K562 (cell line): Measurements from ENCODE around the gene ZNF8. TPM values are rescaled to one million over a fixed set of nuclear protein-coding genes. Genes with fewer than 3 reads are reported as not detected.
A peak's percentile ranks its signal among the peaks of the same experiment; 100 is the strongest.

Experiments
- ATAC-seq: fragments of 200-7000 bp; cut with Tn5 transposase; 3 replicates; pipeline ENCODE4 v1.9.1; 2020; ENCODE audit warnings: moderate library complexity
- BruUV-seq: library from RNA; stranded (reverse); fragments of 400-500 nt; replicated peaks from 2 replicates; lab custom pipeline; 2021; lab: Mats Ljungman, UMichigan
- CTCF ChIA-PET: fragments of 300-600 bp; formaldehyde crosslinking; extraction: SDS; loops from one replicate; lab custom pipeline; 2021; ENCODE audit warnings: low intra/inter-chr PET ratio; lab: Yijun Ruan, JAX
- POLR2A ChIA-PET: fragments of 300-600, 350-650 bp; sonication (Branson Sonifier 250); formaldehyde crosslinking; extraction: SDS; loops from one replicate; lab custom pipeline; 2021; ENCODE audit warnings: antibody characterized with exemption, inconsistent platforms; lab: Yijun Ruan, JAX
- DNase-seq, 4 experiments: peaks; one replicate each; pipeline versions ENCODE4 v3.0.0 to v3.0.0-alpha.2; 2011 to 2018; ENCODE audit warnings: low spot score in 3 of 4, mixed read lengths in 3 of 4; ENCODE audit errors: extremely low read depth in 1 of 4
- FAIRE-seq: peaks from 2 replicates; lab custom pipeline; 2011; peaks lifted over from hg19 to GRCh38; lab: Jason Lieb, UNC
- H2AFZ ChIP-seq: 2 replicates; pipeline ENCODE4 v1.6.0; 2011; ENCODE audit warnings: low read depth, low read length, control low read depth, inconsistent platforms
- H3K27ac ChIP-seq: fragments of 200-600 bp; 3 replicates; pipeline ENCODE4 v1.8.0; 2011; ENCODE audit warnings: low read depth, mild to moderate bottlenecking, control low read depth, inconsistent platforms, low read length, moderate library complexity, mixed read lengths; ENCODE audit errors: extremely low read depth
- H3K27me3 ChIP-seq, 2 experiments: fragments of 300-600 bp in 1 of 2; 2 replicates in 1 of 2; 3 replicates in 1 of 2; pipeline versions ENCODE4 v1.6.0 to v1.8.0; 2011; ENCODE audit warnings: inconsistent platforms in 2 of 2, low read length in 2 of 2, mild to moderate bottlenecking in 1 of 2, mixed read lengths in 1 of 2, moderate library complexity in 1 of 2; ENCODE audit not compliant: control insufficient read depth in 2 of 2, insufficient read depth in 2 of 2
- H3K36me3 ChIP-seq: fragments of 300-600 bp; 3 replicates; pipeline ENCODE4 v1.8.0; 2011; ENCODE audit warnings: mild to moderate bottlenecking, low read length, inconsistent platforms; ENCODE audit not compliant: control insufficient read depth, insufficient read depth
- H3K4me1 ChIP-seq, 2 experiments: fragments of 200-600 bp in 1 of 2; replicated peaks in 1 of 2; 2 replicates in 1 of 2; 3 replicates in 1 of 2; pipeline versions ENCODE4 v1.5.1 to v1.8.0; 2011; ENCODE audit warnings: inconsistent platforms in 2 of 2, low read length in 2 of 2, mild to moderate bottlenecking in 1 of 2, mixed read lengths in 1 of 2, moderate library complexity in 1 of 2; ENCODE audit not compliant: control insufficient read depth in 2 of 2, insufficient read depth in 2 of 2
- H3K4me2 ChIP-seq: 2 replicates; pipeline ENCODE4 v1.6.1; 2011; ENCODE audit warnings: low read length, control low read depth, inconsistent platforms, mixed read lengths; ENCODE audit not compliant: insufficient read depth
- H3K4me3 ChIP-seq: fragments of 200-600 bp; sonication (generic), shearing (Covaris generic); 2 replicates; pipeline ENCODE4 v1.5.1; 2016; ENCODE audit warnings: control low read depth, inconsistent platforms
- H3K79me2 ChIP-seq: fragments of 200-600 bp; 3 replicates; pipeline ENCODE4 v1.8.0; 2011; ENCODE audit warnings: low read length, inconsistent platforms; ENCODE audit not compliant: control insufficient read depth, insufficient read depth
- H3K9ac ChIP-seq, 2 experiments: 2 replicates each; pipeline versions ENCODE4 v1.6.0 to v1.6.1; 2011; ENCODE audit warnings: low read depth in 2 of 2, low read length in 2 of 2, control low read depth in 1 of 2, inconsistent platforms in 1 of 2, mild to moderate bottlenecking in 1 of 2, mixed read lengths in 1 of 2; ENCODE audit not compliant: insufficient read depth in 1 of 2
- H3K9me1 ChIP-seq: one replicate; pipeline ENCODE4 v1.6.0; 2011; ENCODE audit warnings: inconsistent platforms, mild to moderate bottlenecking, low read length, moderate library complexity; ENCODE audit not compliant: control insufficient read depth, insufficient read depth
- H3K9me3 ChIP-seq: replicated peaks from 2 replicates; pipeline ENCODE4 v1.5.1; 2011; ENCODE audit warnings: low read depth, low read length, inconsistent platforms; ENCODE audit not compliant: control insufficient read depth, insufficient read depth
- H4K20me1 ChIP-seq: replicated peaks from 2 replicates; pipeline ENCODE4 v1.6.1; 2011; ENCODE audit warnings: low read length, inconsistent platforms, mixed read lengths; ENCODE audit not compliant: control insufficient read depth, insufficient read depth
- KLF13 ChIP-seq: fragments of 450-650 bp; IDR thresholded peaks from 2 replicates; pipeline ENCODE4 v1.6.1; 2016; ENCODE audit warnings: missing genetic modification characterization, low read depth, mild to moderate bottlenecking, missing compliant biosample characterization, moderate library complexity, borderline replicate concordance
- POLR2G ChIP-seq: fragments of 200-400 bp; formaldehyde crosslinking; IDR thresholded peaks from 2 replicates; pipeline ENCODE4 v1.6.1; 2017; ENCODE audit warnings: low read depth, mild to moderate bottlenecking, antibody characterized with exemption, low read length, moderate library complexity
- RBFOX2 ChIP-seq: fragments of 200-400 bp; formaldehyde crosslinking; IDR thresholded peaks from 2 replicates; pipeline ENCODE4 v1.6.1; 2017; ENCODE audit warnings: low read depth, mild to moderate bottlenecking, low read length, moderate library complexity
- WGBS: fragments of 100-300 bp; shearing (Covaris generic); methylation state at CpG from one replicate; pipeline ENCODE4 v1.1.6; 2016; ENCODE audit warnings: low coverage, mixed read lengths; ENCODE audit not compliant: insufficient coverage; ENCODE audit errors: missing lambda C conversion rate; 5-methylcytosine and 5-hydroxymethylcytosine counted together
- in situ Hi-C: fragments of 300-500 bp; cut with MboI; formaldehyde crosslinking; loops from 4 replicates; pipeline ENCODE4 v1.15.0; 2018; ENCODE audit warnings: inconsistent platforms, mixed read lengths
- intact Hi-C: fragments of 100-400 bp; cut with micrococcal nuclease; formaldehyde crosslinking; loops from 2 replicates; pipeline ENCODE4 v1.14.2; 2022
- polyA plus RNA-seq, 8 experiments: library from polyadenylated mRNA; depleted of rRNA in 4 of 8; stranded (reverse) in 5 of 8; unstranded in 3 of 8; fragments of >200 nt; fragmentation: Nextera tagmentation in 2 of 8; fragmentation: Illumina TruSeq in 1 of 8; extraction: Ambion mirVana in 2 of 8; extraction: Trizol in 1 of 8; gene quantifications; 2 replicates each; pipeline versions ENCODE4 v1.2.1 to v1.2.3, GENCODE V29; 2011 to 2014; ENCODE audit warnings: inconsistent platforms in 1 of 8, missing spikeins in 1 of 8
- total RNA-seq, 7 experiments: library from RNA; depleted of rRNA in 6 of 7; stranded (reverse); fragments of >200 nt in 6 of 7; fragmentation: Illumina TruSeq in 2 of 7; extraction: Trizol in 2 of 7; gene quantifications; 2 replicates each; pipeline versions ENCODE4 v1.2.1 to v1.2.3, GENCODE V29; 2011 to 2021; ENCODE audit warnings: low replicate concordance in 1 of 7
- TF ChIP-seq, protein P1 (sequence below): fragments of 450-650 bp; IDR thresholded peaks from 2 replicates; pipeline ENCODE4 v1.6.1; 2016; ENCODE audit warnings: low read depth

The ZNF8 gene
- total and polyA plus RNA-seq, 9 of the 15 experiments (the other 6 are each of a cell fraction or from before 2014, with no cell fraction given): 0.71 to 7.7 (median 4.7) TPM

- intact Hi-C loops (no loop called here), in situ Hi-C loops (no loop called here)
- CTCF ChIA-PET: no interaction called here
- no peak overlapping the region for H3K9ac ChIP-seq
- FAIRE-seq (no peak), DNase-seq (no peak), ATAC-seq (no peak)
- H3K4me3 ChIP-seq: no peak overlapping the region
- H3K27ac ChIP-seq: no peak overlapping the region
- no peaks in the 10 kb centered on the region for H4K20me1 ChIP-seq
- H3K4me2 ChIP-seq: no peak overlapping the region
- H2AFZ ChIP-seq: no peak overlapping the region
- no peaks in the 10 kb centered on the region for H3K36me3 ChIP-seq
- H3K9me1 ChIP-seq: no peaks in the 10 kb centered on the region
- no peaks in the 10 kb centered on the region for H3K79me2 ChIP-seq
- peaks cover 5 to 25% of the 10 kb centered on the region in 2 experiments; a peak in 4 of 5 replicates for H3K4me1 ChIP-seq
- H3K27me3 ChIP-seq: no peaks in the 10 kb centered on the region
- BruUV-seq: no TSS peak
- POLR2A ChIA-PET: interaction anchor here (1.2 kb wide), 1 partner anchor 11 kb away, joined by 5 read pairs; the partner anchor contains the start of gene ZNF497
- TF ChIP-seq POLR2G: peak; percentile 12; the same call in 1 of the 2 replicates
- no peak for TF ChIP-seq KLF13 (tag)
- TF ChIP-seq, protein P1, sequence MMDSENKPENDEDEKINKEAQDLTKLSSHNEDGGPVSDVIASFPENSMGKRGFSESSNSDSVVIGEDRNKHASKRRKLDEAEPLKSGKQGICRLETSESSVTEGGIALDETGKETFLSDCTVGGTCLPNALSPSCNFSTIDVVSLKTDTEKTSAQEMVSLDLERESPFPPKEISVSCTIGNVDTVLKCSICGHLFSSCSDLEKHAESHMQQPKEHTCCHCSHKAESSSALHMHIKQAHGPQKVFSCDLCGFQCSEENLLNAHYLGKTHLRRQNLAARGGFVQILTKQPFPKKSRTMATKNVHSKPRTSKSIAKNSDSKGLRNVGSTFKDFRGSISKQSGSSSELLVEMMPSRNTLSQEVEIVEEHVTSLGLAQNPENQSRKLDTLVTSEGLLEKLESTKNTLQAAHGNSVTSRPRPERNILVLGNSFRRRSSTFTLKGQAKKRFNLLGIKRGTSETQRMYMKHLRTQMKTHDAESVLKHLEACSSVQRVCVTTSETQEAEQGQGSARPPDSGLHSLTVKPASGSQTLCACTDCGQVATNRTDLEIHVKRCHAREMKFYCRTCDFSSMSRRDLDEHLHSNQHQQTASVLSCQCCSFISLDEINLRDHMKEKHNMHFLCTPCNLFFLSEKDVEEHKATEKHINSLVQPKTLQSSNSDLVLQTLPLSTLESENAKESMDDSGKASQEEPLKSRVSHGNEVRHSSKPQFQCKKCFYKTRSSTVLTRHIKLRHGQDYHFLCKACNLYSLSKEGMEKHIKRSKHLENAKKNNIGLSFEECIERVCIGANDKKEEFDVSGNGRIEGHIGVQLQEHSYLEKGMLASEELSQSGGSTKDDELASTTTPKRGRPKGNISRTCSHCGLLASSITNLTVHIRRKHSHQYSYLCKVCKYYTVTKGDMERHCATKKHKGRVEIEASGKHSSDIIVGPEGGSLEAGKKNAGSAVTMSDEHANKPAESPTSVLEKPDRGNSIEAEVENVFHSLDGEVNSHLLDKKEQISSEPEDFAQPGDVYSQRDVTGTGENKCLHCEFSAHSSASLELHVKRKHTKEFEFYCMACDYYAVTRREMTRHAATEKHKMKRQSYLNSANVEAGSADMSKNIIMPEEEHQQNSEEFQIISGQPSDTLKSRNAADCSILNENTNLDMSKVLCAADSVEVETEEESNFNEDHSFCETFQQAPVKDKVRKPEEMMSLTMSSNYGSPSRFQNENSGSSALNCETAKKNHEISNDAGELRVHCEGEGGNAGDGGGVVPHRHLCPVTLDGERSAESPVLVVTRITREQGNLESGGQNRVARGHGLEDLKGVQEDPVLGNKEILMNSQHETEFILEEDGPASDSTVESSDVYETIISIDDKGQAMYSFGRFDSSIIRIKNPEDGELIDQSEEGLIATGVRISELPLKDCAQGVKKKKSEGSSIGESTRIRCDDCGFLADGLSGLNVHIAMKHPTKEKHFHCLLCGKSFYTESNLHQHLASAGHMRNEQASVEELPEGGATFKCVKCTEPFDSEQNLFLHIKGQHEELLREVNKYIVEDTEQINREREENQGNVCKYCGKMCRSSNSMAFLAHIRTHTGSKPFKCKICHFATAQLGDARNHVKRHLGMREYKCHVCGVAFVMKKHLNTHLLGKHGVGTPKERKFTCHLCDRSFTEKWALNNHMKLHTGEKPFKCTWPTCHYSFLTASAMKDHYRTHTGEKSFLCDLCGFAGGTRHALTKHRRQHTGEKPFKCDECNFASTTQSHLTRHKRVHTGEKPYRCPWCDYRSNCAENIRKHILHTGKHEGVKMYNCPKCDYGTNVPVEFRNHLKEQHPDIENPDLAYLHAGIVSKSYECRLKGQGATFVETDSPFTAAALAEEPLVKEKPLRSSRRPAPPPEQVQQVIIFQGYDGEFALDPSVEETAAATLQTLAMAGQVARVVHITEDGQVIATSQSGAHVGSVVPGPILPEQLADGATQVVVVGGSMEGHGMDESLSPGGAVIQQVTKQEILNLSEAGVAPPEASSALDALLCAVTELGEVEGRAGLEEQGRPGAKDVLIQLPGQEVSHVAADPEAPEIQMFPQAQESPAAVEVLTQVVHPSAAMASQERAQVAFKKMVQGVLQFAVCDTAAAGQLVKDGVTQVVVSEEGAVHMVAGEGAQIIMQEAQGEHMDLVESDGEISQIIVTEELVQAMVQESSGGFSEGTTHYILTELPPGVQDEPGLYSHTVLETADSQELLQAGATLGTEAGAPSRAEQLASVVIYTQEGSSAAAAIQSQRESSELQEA: no peak
- TF ChIP-seq RBFOX2: peak; percentile 5; the same call in 1 of the 2 replicates
- H3K9me3 ChIP-seq: no peaks in the 10 kb centered on the region
- WGBS: 89% methylated on average over 30 of the region's 34 CpGs
Measured at GRCh38 chr19:58350871-58351557, 72.3 kb downstream of the ZNF8 start.
